ENCODE data around the gene ATP5F1D. TPM values are rescaled to one million over a fixed set of nuclear protein-coding genes. Genes with fewer than 3 reads are reported as not detected.
A peak's percentile ranks its signal among the peaks of the same experiment; 100 is the strongest.

Gene ATP5F1D
- total RNA-seq, 4 donors from 2014 or later: 102 to 205 (median 137) TPM

DNA sequence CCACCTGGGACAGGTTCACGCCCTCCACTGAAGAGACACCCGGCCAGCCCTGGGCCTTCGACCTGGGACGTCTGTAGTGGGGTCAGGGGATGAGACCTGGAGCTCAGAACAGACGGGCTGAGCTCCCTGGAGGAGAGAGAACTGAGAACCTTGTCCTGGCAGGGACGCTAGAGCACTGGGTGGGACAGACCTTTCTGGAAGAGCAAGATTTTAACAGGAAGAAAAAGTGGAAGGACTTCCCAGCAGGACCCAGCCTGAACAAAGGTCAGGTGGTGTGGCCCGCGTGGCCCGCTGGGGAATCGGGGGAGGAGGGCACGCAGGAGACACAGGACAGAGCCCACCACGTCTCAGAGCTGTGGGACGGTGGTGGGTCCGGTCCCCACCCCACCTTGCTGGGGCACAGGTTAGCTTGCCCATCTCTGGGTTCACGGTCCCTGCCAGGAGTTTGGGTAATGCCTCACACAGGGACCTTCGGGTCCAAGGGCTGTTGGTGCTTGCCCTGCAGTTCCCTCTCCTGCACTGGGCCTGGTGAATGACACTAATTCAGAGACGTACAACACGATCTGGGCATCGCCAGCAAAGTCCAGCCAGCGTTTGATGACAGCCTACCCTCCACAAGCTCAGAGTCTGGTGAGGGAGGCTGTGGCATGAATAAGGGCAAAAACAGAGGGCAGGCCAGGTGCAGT, 42.9 kb downstream of the ATP5F1D start:
- no peak overlapping the region for H3K4me3 ChIP-seq
- H3K4me1 ChIP-seq: peaks cover 8% of the 10 kb centered on the region
- TF ChIP-seq POLR2AphosphoS5 (IDR thresholded peaks at IDR 0.05) (no peak), POLR2A (IDR thresholded peaks at IDR 0.05) (no peak)
- TF ChIP-seq, protein P1, sequence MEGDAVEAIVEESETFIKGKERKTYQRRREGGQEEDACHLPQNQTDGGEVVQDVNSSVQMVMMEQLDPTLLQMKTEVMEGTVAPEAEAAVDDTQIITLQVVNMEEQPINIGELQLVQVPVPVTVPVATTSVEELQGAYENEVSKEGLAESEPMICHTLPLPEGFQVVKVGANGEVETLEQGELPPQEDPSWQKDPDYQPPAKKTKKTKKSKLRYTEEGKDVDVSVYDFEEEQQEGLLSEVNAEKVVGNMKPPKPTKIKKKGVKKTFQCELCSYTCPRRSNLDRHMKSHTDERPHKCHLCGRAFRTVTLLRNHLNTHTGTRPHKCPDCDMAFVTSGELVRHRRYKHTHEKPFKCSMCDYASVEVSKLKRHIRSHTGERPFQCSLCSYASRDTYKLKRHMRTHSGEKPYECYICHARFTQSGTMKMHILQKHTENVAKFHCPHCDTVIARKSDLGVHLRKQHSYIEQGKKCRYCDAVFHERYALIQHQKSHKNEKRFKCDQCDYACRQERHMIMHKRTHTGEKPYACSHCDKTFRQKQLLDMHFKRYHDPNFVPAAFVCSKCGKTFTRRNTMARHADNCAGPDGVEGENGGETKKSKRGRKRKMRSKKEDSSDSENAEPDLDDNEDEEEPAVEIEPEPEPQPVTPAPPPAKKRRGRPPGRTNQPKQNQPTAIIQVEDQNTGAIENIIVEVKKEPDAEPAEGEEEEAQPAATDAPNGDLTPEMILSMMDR (IDR thresholded peaks at IDR 0.05): no peak
- H3K9me3 ChIP-seq: no peaks in the 10 kb centered on the region
- 48% methylated on average over 9 of the region's 20 CpGs for WGBS
- H3K27ac ChIP-seq: no peak overlapping the region
- H3K36me3 ChIP-seq: peaks cover 1% of the 10 kb centered on the region
- DNase-seq (ENCODE audit: low spot score in 2 of 2): peak in 1 of 2 donors; percentile 51
- H3K27me3 ChIP-seq: peaks cover 65% of the 10 kb centered on the region

DNA sequence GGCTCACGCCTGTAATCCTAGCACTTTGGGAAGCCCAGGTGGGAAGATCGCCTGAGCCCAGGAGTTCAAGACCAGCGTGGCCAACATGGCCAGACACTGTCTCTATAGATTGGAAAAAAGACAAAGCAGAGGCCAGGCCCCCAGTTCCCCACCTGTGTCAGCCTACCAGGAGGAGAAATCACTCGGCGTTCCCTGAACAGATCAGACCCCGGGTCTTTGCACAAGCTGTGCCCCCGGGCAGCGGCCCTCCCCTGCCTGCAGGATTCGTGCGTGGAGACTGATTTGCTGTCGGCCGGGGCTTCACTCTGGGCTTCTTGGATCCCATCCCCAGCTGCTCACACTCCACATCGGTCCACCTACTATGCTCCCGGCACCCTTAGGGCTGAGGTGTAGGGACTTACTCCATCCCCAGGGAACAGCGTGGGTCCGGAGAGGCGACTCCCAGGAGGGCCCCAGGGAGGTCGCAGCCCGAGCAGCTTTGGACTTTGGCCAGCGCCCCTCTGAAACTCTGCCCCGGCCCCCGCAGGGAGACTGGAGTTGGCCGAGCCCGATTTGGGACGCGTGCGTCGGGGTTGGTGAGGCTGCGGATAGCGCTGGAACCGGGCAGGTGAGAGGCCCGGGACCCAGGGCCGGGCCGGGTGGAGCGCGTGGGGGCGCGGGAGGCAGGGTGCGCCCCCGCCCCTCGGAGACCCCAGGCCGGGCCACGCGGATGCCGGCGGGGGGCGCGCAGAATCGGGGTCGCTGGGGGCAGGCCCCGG, 43.6 kb downstream of the ATP5F1D start:
- no peaks in the 10 kb centered on the region for H3K36me3 ChIP-seq
- peaks cover 8% of the 10 kb centered on the region for H3K4me1 ChIP-seq
- peak in 1 of 2 donors; percentile 64 for DNase-seq (ENCODE audit: low spot score in 2 of 2)
- no peaks in the 10 kb centered on the region for H3K9me3 ChIP-seq
- TF ChIP-seq EP300 (IDR thresholded peaks at IDR 0.05): no peak
- H3K27ac ChIP-seq: no peak overlapping the region
- 61% methylated on average over 8 of the region's 51 CpGs for WGBS
- no peak overlapping the region for H3K4me3 ChIP-seq
- H3K27me3 ChIP-seq: peaks cover 73% of the 10 kb centered on the region

DNA sequence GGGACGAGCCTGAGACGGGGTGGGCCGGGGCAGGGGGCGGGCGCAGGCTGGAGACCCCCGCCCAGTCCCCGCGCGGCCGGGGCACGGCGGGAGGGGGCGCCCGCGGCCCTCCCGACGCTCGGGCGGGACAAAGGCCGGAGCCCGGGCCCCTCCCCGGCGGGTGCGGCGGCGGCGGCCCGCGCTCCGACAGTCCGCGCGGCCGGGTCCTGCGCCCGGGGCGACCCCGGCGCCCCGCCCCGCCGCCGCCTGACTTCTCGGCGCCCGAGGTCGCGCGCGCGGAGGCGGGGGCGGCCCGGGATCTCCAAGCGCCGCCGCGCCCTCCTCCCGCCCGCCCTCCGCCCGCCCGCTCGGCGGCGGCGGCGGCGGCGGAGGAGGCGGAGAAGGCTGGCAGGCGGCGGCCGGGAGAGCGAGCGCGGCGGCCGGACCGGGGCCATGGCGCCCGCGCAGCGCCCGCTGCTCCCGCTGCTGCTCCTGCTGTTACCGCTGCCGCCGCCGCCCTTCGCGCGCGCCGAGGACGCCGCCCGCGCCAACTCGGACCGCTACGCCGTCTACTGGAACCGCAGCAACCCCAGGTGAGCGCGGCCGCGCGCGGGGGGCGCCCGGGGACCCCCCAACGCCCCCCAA, 44.3 kb downstream of the ATP5F1D start, which contains the start of gene EFNA2:
Gene EFNA2, plus strand, starts transcription at position 137 of the 624 bp plus-strand sequence. Its CDS starts 296 bp downstream, at position 433.
- no peak for DNase-seq (ENCODE audit: low spot score in 2 of 2)
- TF ChIP-seq EP300 (IDR thresholded peaks at IDR 0.05) (no peak), POLR2A (IDR thresholded peaks at IDR 0.05) (no peak), POLR2AphosphoS5 (IDR thresholded peaks at IDR 0.05) (no peak)
- TF ChIP-seq, protein P1 (IDR thresholded peaks at IDR 0.05): no peak
- peak within 1 kb of the TSS; percentile 39 for H3K4me3 ChIP-seq

DNA sequence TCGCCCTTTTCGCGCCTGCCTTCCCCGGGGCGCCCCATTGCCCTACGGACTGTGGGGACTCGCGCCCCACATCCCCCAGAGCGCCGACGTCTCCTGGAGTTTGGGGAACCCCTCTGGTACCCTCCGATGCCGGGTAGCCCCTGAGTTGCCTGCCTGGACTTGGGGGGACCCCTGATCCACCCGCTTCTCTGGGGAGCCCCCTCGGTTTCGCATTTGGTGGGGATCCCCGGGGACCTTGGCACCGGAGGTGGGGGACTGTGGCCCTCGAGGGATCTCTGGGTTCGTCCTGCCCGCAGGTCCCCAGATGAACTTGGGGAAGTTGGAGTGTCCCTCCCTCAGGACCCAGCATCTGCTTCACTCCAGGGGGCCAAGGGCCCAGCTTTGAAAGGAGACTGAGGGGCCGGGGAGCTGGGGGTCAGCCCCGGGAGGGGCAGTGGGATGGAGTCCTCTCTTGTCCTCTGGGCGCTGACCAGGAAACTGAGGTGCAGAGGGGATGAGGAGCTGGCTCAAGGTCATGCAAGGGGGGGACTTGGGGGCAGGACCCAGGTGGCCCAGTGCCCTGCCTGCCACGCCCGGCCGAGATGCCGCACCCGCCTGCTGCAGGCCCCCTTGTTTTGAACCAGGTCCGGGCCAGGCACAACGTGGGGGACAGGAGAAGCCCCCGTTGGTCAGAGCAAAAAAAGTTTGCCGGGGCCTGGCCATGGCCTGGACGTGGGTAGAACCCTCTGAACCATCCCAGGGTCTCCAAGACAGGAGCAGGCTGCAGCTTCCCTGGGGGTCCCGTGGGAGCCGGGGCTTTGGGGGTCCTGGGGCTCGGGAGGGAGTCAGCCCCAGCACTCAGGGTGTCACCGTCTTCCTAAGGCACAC, 45.2 kb downstream of the ATP5F1D start:
- Histone ChIP-seq H3K4me3 (peak overlapping the region; percentile 39), H3K27ac (no peak overlapping the region), H3K9me3 (no peaks in the 10 kb centered on the region), H3K36me3 (no peaks in the 10 kb centered on the region), H3K27me3 (peaks cover 88% of the 10 kb centered on the region), H3K4me1 (peaks cover 8% of the 10 kb centered on the region)
- DNase-seq (ENCODE audit: low spot score in 2 of 2): no peak
- WGBS: 38% methylated on average over 10 of the region's 38 CpGs
- TF ChIP-seq, protein P1 (IDR thresholded peaks at IDR 0.05): no peak
- TF ChIP-seq POLR2AphosphoS5 (IDR thresholded peaks at IDR 0.05) (no peak), POLR2A (IDR thresholded peaks at IDR 0.05) (no peak), EP300 (IDR thresholded peaks at IDR 0.05) (no peak)

More for the DNA sequence above, 44.3 kb downstream of the ATP5F1D start, which contains the start of gene EFNA2:
- H3K9me3 ChIP-seq: no peaks in the 10 kb centered on the region
- H3K36me3 ChIP-seq: no peaks in the 10 kb centered on the region
- peaks cover 80% of the 10 kb centered on the region for H3K27me3 ChIP-seq
- H3K4me1 ChIP-seq: peaks cover 8% of the 10 kb centered on the region
- WGBS: no CpG with 5 or more reads among the region's 113 CpGs
- no peak within 1 kb of the TSS for H3K27ac ChIP-seq

Measured in suprapubic skin (tissue), 4 donors.